ENCODE measurements around the gene BLM.
"Not testable (repeated sequence)": the region's sequence is repeated elsewhere in the genome, so short reads cannot be mapped to it uniquely, and the experiment has no call there.

The BLM gene

GRCh38 chr15:90716976-90717821 lies at the start of gene BLM:
Gene BLM, plus strand, starts transcription at chr15:90717346. Its CDS starts 30,047 bp downstream, at chr15:90747393.
- DNase-seq = peak; percentile 95 to 96

DNA sequence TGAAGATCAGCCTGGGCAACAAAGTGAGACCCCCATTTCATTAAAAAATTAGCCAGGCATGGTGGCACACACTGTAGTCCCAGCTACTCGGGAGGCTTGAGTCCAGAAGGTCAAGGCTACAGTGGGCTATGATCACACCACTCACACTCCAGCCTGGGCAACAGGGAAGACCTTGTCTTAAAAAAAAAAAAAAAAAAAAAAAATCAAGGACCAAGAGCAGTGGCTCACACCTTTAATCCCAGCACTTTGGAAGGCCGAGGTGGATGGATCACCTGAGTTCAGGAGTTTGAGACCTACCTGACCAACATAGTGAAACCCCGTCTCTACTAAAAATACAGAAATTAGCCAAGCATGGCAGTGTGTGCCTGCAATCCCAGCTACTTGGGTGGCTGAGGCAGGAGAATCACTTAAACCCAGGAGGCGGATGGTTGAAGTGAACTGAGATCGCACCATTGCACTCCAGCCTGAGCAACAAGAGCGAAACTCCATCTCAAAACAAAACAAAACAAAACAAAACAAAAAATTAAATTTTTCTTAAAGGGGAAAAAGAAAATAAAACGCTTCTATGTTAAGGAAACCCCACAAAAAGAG lies 49.3 kb upstream of the BLM start:
- DNase-seq = not testable (repeated sequence)

DNA sequence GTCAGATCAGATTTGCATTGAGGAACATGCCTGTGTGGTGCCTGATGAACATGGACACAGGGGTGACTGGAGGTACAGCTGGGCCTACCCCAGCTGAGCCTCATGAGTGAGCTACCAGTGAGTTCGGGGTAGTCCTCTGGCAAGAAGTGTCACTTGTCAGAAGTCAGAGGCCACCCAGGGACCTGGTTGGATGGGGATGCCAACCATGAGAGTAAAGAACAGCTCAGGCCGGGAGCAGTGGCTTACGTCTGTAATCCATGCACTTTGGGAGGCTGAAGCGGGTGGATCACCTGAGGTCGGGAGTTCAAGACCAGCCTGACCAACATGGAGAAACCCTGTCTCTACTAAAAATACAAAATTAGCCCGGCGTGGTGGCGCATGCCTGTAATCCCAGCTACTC lies 46.5 kb upstream of the BLM start:
- DNase-seq = not testable (repeated sequence)

DNA sequence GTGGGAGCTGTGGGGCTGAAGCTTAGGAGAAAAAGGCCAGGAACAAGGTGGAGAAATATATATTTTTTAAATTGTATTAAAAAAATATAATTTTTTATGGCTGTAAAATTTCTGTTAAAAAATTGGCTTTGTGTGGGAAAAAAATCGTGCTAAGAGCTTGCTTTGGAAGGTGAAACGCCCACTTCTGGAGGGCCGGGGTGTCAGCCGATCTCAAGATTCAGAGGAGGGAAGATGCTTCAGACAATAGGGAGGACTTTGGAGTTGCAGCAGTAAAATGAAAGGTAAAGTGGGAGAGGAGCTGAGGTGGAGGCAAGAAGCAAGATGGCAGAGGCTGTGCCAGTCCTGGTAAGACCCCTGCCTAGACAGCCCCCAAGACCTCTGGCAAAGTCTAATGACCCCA lies 45.9 kb upstream of the BLM start:
- DNase-seq = no peak

- not testable (repeated sequence) for DNase-seq
Observed at GRCh38 chr15:90673357-90673756, 43.8 kb upstream of the BLM start.

DNA sequence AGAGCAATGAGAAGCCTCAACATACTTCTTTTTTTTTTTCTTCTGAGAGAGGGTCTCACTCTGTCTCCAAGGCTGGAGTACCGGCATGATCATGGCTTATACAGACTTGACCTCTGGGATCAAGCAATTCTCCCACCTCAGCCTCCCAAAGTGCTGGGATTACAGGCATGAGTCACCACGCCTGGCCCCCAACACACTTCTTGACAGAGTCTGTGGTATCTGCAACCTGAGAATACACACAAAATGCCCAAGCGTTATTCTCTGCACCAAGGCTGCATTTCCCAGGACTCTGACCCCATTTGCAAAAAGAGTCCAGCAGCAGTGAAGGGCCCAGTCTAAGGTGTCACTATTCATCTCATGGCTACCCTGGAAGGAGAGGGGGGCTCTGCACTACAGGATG lies 42.7 kb upstream of the BLM start:
- DNase-seq = no peak

GRCh38 chr15:90675464-90675863 lies 41.7 kb upstream of the BLM start:
- DNase-seq = no peak

- no peak for DNase-seq
Observed at GRCh38 chr15:90677807-90678790, 39.0 kb upstream of the BLM start.

DNA sequence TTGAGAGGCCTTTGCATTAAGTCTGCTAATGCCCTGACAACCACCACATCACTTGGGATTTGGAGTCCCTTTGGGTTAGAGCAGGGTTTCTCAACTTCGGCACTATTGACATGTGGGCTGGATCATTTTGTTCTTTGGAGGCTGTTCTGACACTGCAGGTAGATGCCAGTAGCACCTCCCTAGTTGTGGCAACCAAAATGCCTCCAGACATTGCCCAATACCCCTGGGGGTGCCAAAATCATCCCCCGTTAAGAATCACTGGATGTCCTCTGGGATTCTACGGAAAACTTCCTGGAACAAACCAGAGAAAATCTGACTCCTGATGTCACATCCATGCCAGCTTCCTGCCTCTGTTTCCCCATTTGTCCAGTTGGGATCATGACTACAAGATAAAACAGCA lies 37.2 kb upstream of the BLM start:
- no peak for DNase-seq

DNA sequence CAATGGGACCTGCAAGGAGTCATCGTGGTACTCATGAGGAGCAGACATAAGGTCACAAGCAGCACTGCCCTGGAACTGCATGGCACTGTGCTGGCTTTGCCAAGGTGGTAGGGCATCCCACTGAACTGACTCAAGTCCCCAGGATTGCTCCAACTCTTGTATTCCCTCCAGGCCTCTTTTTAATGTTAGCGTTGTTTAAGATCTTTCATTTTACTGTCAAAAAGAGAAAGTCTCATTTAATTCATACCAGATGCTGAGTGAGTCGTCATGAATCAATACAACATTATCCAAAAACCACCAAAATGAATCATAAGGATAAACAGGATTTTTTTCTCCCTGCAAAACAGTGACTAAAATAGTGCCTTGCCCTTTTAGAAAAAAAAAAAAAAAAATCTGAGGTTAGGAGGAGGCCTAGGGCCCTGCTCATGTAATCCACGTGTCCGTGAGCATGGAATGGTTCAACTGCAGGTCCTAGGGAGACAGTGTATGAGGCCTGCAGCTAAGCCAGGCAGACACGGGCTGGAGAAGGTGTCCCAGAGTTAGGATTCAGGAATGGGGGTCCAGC lies 36.7 kb upstream of the BLM start:
- no peak for DNase-seq

DNA sequence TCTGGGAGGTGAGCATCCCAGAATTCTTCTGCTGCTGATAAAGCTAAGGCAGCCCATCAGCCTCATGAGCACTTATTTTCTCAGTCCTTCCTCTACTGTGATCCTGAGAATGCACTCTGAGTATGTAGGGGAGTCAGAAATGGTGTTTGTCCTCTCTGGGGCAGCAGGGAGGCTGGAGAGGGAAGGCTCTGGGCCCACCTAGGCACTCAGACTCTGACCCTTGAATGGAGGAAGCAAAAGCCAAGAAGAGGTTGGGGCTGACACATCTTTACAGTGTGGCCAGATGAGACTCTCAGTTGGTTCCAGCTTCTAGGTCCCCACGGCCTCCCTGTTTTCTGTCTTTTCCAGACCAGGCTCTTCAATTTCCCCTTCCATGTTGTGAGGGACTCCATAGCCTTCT lies 36.1 kb upstream of the BLM start:
- no peak for DNase-seq

DNA sequence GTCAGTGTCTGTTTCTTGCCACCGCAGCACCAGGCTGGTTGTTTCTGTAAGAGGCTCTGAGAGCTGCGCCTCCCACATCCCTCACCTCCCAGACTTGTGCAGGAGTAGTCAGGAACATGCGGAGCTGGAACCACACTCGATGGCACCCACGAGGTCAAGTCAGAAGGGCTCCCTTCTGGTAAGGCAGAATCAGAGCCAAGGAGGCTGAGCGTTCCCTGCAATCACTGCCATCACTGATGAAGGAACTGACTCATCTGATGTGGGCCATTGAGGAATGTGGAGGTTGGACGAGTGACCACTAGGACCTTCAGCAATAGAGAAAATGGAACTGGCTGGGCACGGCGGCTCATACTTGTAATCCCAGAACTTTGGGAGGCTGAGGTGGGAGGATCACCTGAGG lies 35.7 kb upstream of the BLM start:
- DNase-seq = no peak

DNA sequence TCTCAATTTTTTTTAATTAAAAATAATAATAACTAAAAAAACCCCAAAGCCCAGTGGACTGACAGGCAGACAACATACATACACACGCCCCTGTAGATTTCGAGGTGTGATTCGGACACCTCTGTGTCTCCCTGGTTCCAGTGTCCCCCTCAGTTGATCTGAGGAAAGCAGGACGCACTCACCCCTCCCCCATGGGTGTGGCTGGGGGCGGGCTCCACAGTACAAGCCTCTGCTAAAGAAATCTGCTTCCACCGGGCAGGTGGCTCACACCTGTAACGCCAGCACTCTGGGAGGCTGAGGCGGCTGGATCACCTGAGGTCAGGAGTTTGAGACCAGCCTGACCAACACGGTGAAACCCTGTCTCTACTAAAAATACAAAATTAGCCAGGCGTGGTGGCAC lies 33.8 kb upstream of the BLM start:
- no peak for DNase-seq

DNA sequence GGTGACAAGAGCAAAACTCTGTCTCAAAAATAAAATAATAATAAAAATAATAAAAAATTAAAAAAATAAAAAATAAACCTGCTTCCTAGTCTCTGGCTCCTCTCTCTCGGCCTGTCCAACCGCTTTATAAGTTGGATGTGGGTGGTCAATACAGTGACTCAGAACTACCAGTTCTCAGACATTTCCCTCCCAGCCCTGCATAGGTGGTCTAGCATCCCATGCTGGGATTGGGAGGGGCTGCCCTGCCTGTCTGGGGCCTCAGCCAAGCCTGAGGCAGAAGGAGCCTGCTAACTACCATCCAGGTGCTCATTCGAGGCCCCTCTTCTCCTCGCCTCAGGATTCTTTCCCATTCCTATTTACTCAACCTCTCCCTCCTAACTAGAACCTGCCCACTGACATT lies 33.3 kb upstream of the BLM start:
- no peak for DNase-seq

DNA sequence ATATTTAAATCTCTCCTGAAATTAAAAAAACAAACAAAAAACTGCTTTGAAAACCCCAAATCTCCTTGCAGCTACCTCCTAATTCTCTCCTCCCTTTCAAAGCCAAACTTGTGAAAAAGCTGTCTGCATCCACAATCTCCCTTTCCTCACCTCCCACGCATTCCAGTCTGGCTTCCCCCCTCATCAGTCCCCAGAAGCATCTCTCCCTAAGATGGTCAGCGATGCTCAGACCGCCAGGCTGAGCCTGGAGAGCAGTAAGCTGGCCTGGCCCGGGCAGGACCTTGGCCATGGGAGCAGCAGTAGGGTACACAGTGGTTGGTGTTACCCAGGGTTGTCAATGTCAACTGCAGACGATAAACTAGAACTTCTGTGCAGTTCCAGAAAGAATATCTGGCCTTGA lies 32.9 kb upstream of the BLM start:
- no peak for DNase-seq

- DNase-seq = no peak
Observed at GRCh38 chr15:90685591-90686434, 31.3 kb upstream of the BLM start.

- no peak for DNase-seq
Observed at GRCh38 chr15:90686435-90687218, 30.5 kb upstream of the BLM start.

- DNase-seq = not testable (repeated sequence)
Observed at GRCh38 chr15:90689326-90689961, 27.7 kb upstream of the BLM start.

DNA sequence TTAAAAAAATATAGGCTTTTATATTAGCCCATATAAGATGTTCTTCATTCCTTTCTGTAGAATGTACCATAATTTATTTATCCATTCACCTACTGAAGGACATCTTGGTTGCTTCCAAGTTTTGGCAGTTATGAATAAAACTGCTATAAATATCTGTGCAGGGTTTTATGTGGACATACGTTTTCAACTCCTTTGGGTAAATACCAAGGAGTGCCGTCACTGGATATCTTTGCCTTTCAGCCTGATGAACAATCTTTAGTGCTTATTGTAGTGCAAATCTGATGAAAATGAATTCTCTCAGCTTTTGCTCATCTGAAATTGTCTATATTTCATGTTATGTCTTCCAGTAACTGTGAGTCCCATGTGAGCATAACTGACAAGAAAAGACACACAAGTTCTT lies 26.6 kb upstream of the BLM start:
- no peak for DNase-seq

- no peak for DNase-seq
Observed at GRCh38 chr15:90691369-90691768, 25.8 kb upstream of the BLM start.

Data from activated T-cell treated with anti-CD3 and anti-CD28 coated beads, Interleukin-2, amount 50 U/mL, for 48 hours (primary cell).